Mesenteric fat pad (tissue), 1 donor: ENCODE data around the gene WASHC2C. TPM values are rescaled to one million over a fixed set of nuclear protein-coding genes. Genes with fewer than 3 reads are reported as not detected.
"Not testable (repeated sequence)": the region's sequence is repeated elsewhere in the genome, so short reads cannot be mapped to it uniquely, and the experiment has no call there.

Experiments
- DNase-seq: peaks from one replicate; pipeline ENCODE4 v3.0.0-alpha.2; 2020; ENCODE audit warnings: low spot score
- total RNA-seq: library from RNA; stranded (reverse); fragmentation: NEBNext Ultra II Directional; extraction: Animal tissue kit (Norgen Biotek cat#: 25700); gene quantifications from one replicate; pipeline ENCODE4 v1.2.1, GENCODE V29; 2021
- donor health status: DM: yes; HTN: yes; CAD: no.

WASHC2C gene
- total RNA-seq, 1 donor from 2014 or later, result 49.9 TPM

DNA sequence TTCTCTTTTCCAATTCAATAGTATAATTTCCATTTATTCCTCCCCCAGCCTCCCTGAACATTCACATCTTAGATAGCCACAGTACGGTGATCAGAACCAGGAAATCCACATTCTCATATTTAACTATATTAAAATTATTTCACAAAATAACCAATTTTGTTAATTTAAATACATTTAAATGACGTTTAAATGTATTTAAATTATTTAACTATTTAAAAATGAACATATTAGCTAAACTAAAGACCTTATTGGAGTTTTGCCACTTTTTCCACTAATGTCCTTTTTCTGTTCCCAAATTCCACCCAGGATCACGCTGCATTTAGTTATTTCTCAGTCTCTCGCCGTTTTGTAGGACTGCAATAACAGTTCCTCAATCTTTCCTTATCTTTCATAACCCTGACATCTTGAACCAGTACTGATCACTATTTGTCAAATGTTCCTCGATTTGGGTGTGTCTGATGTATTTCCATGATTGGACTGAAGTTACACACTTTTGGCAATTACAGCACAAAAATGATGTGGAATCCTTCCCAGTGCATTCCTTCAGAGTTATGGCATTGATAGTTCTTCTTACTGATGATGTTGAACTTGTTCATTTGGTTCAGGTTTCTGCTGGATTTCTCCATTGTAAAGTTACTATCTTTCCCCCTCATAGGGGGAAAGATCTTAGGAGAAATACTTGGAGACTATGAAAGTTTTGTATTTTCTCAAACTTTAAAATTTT lies 93.2 kb downstream of the WASHC2C start:
- not testable (repeated sequence) for DNase-seq

DNA sequence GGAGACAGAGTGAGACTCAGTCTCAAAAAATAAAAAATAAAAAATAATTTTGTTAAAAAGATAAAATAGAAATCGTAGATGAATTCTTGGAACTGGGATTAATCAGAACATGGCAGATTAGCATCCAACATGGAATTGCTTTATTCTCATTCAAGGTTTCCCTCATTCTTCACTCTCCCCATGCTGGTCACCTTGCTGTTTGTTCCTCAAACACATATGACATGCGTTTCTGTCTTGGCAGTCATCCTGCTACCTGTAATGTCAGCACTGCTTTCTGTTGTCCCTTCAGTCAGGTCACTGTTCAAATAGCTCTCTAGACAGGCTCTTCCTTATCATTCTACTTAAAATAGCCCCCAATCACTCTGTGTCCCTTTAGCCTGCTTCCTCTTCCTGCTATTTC lies 95.9 kb downstream of the WASHC2C start:
- DNase-seq, result not testable (repeated sequence)

Other genes starting within 250 kb of the WASHC2C start
- gene ZFAND4, start 54.5 kb upstream of the WASHC2C start, total RNA-seq, result 9.2 TPM
- 14.4 TPM for gene AGAP4, start 120.2 kb downstream of the WASHC2C start, total RNA-seq
- gene TIMM23, start 245.2 kb downstream of the WASHC2C start, total RNA-seq, result 55.4 TPM